GM21825 (cell line): Measurements from ENCODE around the gene SND1.
A peak's percentile ranks its signal among the peaks of the same experiment; 100 is the strongest.

ENCODE experiments used
- ATAC-seq: cut with Tn5 transposase; IDR thresholded peaks from one replicate; pipeline ENCODE4 v1.9.1; 2021; ENCODE audit warnings: mild to moderate bottlenecking, moderate library complexity; ENCODE audit not compliant: unreplicated experiment

Gene SND1

DNA sequence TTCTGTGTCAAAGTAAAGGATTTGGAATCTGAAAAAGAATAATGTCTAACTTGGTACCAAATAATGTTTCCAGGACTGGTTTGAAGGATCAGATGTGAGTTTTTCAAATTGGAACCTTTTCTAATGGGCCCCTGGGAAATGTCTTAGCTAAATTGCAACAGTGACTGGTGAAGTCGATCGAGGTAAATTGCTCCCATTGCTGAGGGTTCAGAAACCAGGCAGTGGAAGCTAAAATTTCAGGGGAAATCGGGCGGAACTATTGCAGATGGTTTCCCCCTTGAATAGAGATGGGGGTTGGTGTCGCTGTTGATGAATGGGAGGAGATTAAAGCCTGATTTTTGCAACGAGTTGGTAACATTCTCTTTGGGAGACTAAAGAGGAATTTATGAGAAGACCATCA, 112.7 kb downstream of the SND1 start:
- ATAC-seq = no peak

DNA sequence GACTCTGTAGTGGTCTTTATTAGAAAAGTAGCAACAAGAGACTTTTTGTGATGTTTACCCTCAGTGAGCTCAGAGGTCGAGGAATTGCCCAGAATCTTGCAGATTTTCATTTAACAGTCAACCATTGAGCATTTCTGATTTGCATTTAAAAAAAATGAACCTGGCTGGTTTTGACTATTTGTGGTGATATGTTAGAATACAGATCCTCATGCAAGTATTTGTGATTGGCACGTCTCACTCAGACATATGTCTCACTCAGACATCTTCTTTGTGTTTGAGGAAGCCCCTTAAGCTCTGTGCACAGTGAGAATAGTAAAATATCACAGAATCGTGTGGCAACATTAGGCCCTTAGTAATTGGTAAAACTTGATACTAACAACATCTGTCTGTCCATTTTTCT, 113.2 kb downstream of the SND1 start:
- no peak for ATAC-seq

GRCh38 chr7:127766831-127767459, 115.0 kb downstream of the SND1 start:
- no peak for ATAC-seq

DNA sequence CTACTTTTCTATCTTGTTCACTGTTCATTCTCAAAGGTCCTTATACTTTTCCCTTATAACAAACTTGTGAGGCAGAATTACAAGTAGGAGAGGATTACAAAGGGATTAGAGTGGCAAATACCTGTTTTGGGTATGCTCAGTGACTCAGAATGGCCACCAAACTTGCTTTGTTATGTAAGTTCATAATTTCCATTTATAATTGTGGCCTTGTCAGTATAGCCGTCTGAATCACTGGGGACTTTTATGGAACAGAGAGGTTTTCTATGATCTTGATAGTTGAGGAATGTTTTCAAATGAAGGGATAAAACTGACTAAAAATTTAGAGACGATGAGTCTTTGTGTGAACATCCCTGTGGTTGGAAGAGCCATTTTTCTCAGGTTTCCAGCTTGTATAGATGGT, 116.2 kb downstream of the SND1 start:
- ATAC-seq = no peak

DNA sequence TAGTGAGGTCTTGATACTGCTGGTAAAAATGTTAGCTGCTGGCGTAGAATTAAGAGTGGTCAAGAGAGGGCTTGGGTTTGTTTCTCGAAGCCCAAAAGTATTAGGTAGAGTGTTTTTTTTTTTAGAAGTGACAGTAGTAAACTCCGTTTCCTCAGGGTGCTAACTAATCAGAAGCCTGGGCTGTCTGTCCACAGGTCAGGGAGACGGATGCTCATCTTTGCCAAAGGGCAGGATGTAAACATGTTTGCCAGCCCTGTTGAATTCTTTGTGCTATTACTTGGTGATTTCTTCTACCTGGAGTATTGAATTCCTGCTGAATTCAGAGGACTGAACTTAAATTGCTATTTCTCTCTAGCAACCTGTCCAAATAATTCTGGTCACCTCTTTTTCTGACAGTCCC, 117.1 kb downstream of the SND1 start:
- no peak for ATAC-seq

GRCh38 chr7:127769696-127770400, 117.9 kb downstream of the SND1 start:
- no peak for ATAC-seq

DNA sequence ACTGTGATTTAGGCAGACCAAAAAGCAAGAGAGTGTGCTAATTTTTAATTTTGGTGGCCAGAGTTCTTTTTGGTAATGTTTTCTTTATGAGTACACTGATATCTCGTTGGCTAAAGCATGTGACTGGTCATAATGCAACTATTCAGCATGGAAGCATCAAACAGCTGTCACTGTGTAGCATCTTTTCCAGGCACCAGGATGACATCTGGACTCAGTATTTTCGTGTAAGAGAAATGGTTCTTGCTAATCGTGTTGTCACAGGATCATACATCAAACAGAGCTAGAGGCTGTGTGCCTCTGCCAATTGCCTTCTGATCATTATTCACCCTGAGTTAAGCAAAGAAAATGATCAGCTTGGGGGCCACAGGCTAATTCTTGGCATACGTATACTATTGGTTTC, 118.9 kb downstream of the SND1 start:
- ATAC-seq = no peak

DNA sequence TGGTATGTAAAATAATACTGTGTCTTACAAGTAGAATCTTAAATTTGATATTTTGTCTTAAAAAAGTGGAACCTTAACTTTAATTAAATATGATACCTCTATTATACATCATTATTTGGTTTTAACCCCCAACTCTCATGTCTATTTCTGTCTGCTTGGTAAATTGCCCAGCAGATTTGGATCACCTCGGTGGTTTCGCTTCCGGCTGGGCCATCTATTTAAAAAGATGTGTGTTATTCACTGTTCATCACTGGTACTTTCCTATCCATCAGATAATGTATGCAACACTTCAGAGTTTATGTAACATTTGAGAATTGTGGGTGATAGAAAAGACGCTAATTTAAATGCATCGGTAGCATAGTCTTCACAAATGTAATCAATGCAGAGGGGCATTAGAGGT, 119.7 kb downstream of the SND1 start:
- ATAC-seq = no peak

- no peak for ATAC-seq
Observed at GRCh38 chr7:127776776-127777386, 124.9 kb downstream of the SND1 start.

DNA sequence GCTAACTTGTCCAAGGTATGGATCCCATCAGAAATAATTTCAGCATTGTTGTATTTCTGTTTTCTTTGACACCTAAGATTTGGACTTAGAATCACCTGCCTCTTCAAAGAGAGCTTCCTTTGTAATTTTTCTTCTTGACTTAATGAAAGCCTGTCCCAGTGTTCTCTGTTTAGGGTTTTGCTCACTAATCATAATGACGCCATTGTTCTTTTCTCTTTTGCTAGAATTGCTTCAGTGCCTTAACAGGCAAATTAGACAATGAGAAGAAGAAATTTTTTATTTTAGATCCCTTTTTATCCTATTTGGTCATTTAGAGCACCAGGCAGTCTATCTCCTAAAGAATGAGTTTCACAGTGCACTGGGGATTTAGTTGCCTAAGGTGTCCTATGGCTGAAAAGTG, 128.5 kb downstream of the SND1 start:
- ATAC-seq = no peak

GRCh38 chr7:127781081-127781480, 129.1 kb downstream of the SND1 start:
- ATAC-seq = no peak

DNA sequence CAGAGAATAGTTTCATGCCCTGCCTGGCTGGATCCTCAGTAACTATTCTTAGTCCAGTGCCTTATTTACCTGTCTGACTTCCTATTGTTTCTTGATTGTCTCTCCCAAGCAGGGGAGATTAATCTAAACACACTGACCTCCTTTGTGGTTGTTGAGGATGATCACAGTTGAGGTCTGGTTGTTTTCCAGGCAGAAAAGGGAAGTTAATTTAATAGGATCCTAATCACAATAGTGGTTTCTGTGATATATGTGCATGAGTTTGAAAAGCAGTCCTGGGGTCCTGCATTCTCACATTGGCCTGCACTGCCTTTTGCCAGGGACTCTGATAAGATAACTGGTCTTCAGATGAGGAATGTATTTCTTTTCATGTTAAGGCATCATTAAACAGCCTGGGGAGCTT, 130.1 kb downstream of the SND1 start:
- ATAC-seq = no peak

GRCh38 chr7:127782654-127783559, 130.9 kb downstream of the SND1 start:
- peak; percentile 90 for ATAC-seq

DNA sequence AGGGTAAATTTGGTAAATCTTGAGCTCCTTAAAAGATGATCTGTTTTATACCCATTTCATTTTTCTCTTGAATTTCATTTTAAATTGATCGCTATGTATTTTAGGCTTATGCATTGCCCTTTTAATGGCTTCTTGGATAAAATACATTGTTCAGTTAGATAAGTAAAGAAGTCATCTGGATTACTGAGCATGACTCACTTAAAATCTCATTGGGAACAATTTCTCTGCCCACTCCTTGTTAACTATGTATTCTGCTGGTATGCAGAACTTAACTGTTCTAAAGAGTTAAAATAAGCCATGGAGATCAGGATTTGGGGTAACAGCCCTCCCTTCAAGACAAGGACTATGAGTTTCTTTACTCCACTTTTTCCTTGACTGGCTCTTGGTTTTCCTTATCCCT, 134.2 kb downstream of the SND1 start:
- no peak for ATAC-seq

- ATAC-seq = no peak
Observed at GRCh38 chr7:127789031-127789430, 137.0 kb downstream of the SND1 start.

GRCh38 chr7:127791446-127792189, 139.6 kb downstream of the SND1 start:
- ATAC-seq = no peak

- no peak for ATAC-seq
Observed at GRCh38 chr7:127792528-127793342, 140.7 kb downstream of the SND1 start.

- no peak for ATAC-seq
Observed at GRCh38 chr7:127793582-127793981, 141.6 kb downstream of the SND1 start.

- ATAC-seq = no peak
Observed at GRCh38 chr7:127794136-127794535, 142.1 kb downstream of the SND1 start.

GRCh38 chr7:127794551-127794950, 142.6 kb downstream of the SND1 start:
- no peak for ATAC-seq
